Measurements from ENCODE around the gene GUCY1B1.

DNA sequence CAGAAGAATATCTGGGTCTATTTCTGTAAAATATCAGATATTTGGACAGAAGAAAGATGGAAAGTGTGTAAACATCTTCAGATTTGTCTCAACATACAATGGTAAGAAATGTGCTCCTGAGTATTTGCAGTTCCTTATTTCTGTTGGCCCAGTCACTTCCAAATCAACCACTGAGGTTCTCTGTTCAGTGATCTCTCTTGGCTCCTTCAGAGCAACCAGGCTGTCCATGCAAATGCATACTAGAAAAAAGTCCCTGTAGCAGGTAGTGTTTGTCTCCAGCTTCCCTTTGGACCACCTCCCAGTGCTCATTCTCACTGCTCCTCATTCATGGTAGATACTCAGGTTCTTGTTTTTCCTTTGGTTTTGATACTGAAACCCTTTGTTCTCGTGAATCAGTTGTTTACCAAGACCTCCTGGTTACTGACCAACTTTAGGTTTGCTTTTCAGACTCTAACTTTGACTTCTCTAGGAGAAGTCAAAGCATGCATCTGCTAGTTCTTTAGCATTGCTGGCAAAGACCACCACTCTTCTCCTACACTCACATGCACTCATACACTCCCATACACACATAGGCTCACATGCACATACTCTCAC, 78.5 kb downstream of the GUCY1B1 start:
- TF ChIP-seq, protein P1, sequence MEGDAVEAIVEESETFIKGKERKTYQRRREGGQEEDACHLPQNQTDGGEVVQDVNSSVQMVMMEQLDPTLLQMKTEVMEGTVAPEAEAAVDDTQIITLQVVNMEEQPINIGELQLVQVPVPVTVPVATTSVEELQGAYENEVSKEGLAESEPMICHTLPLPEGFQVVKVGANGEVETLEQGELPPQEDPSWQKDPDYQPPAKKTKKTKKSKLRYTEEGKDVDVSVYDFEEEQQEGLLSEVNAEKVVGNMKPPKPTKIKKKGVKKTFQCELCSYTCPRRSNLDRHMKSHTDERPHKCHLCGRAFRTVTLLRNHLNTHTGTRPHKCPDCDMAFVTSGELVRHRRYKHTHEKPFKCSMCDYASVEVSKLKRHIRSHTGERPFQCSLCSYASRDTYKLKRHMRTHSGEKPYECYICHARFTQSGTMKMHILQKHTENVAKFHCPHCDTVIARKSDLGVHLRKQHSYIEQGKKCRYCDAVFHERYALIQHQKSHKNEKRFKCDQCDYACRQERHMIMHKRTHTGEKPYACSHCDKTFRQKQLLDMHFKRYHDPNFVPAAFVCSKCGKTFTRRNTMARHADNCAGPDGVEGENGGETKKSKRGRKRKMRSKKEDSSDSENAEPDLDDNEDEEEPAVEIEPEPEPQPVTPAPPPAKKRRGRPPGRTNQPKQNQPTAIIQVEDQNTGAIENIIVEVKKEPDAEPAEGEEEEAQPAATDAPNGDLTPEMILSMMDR (IDR thresholded peaks at IDR 0.05): no peak
- no peak for TF ChIP-seq POLR2A (IDR thresholded peaks at IDR 0.05)
